Nephron (organoid): Measurements from ENCODE around the gene KRTAP4-8.
"Not testable (repeated sequence)": the region's sequence is repeated elsewhere in the genome, so short reads cannot be mapped to it uniquely, and the experiment has no call there.

Experiments used
- H3K27ac Mint-ChIP-seq, 3 experiments: 2 replicates each; pipeline ENCODE4 v1.8.0; 2020; ENCODE audit warnings: mixed read lengths in 3 of 3, mild to moderate bottlenecking in 2 of 3, moderate library complexity in 1 of 3
- H3K27me3 Mint-ChIP-seq: 2 replicates; pipeline ENCODE4 v1.8.0; 2021; ENCODE audit warnings: low read depth, mild to moderate bottlenecking, moderate library complexity, mixed read lengths
- H3K36me3 Mint-ChIP-seq: 2 replicates; pipeline ENCODE4 v1.8.0; 2020; ENCODE audit warnings: low read depth, mixed read lengths
- H3K4me1 Mint-ChIP-seq: 2 replicates; pipeline ENCODE4 v1.8.0; 2020; ENCODE audit warnings: mixed read lengths
- H3K4me3 Mint-ChIP-seq, 3 experiments: 2 replicates each; pipeline ENCODE4 v1.8.0; 2020; ENCODE audit warnings: mild to moderate bottlenecking in 3 of 3, mixed read lengths in 3 of 3, moderate library complexity in 2 of 3
- H3K9me3 Mint-ChIP-seq: 2 replicates; pipeline ENCODE4 v1.8.0; 2020; ENCODE audit warnings: mixed read lengths
- TF ChIP-seq, protein P1 (sequence below), 3 experiments: fragments of 200-600 bp; sonication (generic); IDR thresholded peaks; one replicate each; pipeline ENCODE4 v1.5.0; 2021; ENCODE audit warnings: antibody characterized with exemption in 3 of 3; ENCODE audit not compliant: unreplicated experiment in 3 of 3

The KRTAP4-8 gene

DNA sequence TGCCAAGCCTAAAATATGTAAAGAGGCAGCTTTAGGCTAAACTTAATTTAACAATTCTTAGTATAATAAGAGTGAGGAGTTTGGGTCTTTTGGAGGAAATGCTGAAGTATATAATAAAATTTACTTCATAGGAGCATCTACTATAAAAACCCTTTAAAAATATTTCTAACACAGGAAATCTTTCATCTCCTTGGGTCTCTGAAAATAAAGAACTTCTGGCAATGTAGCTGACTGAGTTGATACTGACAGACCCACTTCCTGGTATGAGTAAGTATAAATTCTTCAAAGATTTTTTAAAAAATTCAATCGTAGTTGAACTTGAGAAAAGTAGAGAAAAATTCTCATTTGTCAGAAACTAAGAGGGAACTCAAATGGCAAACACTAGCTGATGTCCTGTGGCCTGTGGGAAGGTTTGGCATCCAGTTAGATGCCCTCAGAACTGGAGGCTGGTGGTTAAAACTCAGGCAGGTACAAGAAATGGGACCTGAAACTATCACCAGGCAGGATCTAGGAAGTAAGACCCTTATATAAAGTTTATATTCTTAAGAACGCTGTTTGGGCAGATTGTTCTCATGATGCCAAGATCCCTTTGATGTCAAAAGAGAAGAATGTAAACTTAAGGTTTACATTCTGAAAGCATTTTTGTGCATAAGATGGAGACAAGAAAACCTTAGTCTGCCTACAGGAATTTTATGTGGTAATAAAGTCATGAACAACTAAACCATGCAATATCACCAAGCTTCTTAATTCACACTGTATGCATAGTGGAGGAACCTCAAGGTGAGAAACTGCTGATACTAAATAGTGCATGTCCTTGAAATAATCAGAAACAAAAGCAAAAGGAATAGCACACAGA lies 36.2 kb upstream of the KRTAP4-8 start:
- TF ChIP-seq, protein P1, sequence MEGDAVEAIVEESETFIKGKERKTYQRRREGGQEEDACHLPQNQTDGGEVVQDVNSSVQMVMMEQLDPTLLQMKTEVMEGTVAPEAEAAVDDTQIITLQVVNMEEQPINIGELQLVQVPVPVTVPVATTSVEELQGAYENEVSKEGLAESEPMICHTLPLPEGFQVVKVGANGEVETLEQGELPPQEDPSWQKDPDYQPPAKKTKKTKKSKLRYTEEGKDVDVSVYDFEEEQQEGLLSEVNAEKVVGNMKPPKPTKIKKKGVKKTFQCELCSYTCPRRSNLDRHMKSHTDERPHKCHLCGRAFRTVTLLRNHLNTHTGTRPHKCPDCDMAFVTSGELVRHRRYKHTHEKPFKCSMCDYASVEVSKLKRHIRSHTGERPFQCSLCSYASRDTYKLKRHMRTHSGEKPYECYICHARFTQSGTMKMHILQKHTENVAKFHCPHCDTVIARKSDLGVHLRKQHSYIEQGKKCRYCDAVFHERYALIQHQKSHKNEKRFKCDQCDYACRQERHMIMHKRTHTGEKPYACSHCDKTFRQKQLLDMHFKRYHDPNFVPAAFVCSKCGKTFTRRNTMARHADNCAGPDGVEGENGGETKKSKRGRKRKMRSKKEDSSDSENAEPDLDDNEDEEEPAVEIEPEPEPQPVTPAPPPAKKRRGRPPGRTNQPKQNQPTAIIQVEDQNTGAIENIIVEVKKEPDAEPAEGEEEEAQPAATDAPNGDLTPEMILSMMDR (IDR thresholded peaks at IDR 0.05; ENCODE audit: unreplicated experiment in 3 of 3): no peak
- peaks cover 9% of the 10 kb centered on the region for H3K9me3 Mint-ChIP-seq

DNA sequence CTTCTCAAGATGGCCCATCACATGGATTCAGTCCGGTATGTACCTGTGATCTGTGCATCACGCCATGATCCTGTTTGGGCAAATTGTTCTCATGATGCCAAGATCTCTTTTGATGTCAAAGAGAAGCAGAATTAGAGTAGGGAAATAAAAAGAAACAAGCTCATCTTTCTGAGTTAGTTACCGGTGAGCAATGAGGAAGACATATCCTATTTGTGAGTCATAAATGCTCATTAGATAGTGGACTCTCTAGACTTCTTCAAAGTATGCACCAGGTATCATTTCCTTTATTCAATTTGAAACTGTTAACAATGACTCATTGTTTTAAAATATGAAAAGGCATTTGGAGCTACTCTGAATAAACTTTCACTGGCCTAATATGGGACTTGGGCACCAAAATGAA lies 34.0 kb upstream of the KRTAP4-8 start:
- TF ChIP-seq, protein P1 (IDR thresholded peaks at IDR 0.05; ENCODE audit: unreplicated experiment in 3 of 3): no peak
- Mint-ChIP-seq H3K27me3 (peaks cover 7% of the 10 kb centered on the region), H3K27ac (no peak overlapping the region), H3K4me3 (no peak overlapping the region), H3K4me1 (no peaks in the 10 kb centered on the region), H3K9me3 (no peaks in the 10 kb centered on the region), H3K36me3 (no peaks in the 10 kb centered on the region)

More for the DNA sequence above, 36.2 kb upstream of the KRTAP4-8 start:
- no peak overlapping the region for H3K4me3 Mint-ChIP-seq
- H3K36me3 Mint-ChIP-seq: no peaks in the 10 kb centered on the region
- H3K27me3 Mint-ChIP-seq: peaks cover 7% of the 10 kb centered on the region
- no peaks in the 10 kb centered on the region for H3K4me1 Mint-ChIP-seq
- H3K27ac Mint-ChIP-seq: no peak overlapping the region

DNA sequence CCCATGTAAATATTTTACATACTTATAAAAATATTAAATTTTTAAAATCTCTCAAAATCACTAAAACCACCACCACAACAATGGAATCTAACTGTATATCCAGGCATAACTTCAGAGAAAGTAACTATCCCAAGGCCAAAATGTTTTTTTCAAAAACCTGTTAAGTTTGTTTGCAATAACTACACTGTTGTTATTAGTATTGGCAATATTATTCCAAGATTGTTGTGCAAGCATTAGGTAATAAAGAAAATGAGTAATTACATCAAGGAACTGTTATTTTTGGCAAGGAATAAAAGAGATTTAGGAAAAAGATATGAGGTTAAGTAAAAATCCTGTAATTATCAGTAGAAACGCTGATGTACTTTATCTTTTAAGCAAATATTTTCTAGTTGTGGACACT lies 29.4 kb upstream of the KRTAP4-8 start:
- Mint-ChIP-seq H3K27me3 (peaks cover 12% of the 10 kb centered on the region), H3K4me1 (no peaks in the 10 kb centered on the region), H3K27ac (no peak overlapping the region), H3K36me3 (no peaks in the 10 kb centered on the region), H3K9me3 (peaks cover 3% of the 10 kb centered on the region), H3K4me3 (no peak overlapping the region)
- TF ChIP-seq, protein P1 (IDR thresholded peaks at IDR 0.05; ENCODE audit: unreplicated experiment in 3 of 3): no peak

DNA sequence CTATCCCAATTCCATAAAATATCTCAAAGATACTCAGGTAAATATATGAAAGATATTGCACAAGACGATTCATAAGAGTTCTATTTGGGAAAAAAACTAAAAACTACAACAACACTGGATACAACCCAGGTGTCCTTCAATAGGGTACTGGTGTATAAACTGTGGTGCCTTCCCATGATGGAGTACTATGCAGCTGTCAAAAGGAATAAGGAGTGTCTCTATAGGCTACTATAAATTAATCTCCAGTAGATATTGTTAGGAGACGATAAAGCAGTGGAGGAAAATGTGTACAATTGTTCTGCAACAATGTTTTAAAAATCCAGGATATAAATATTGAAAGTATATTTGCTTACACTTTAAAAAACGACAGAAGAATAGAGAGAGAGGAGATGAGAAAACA lies 28.5 kb upstream of the KRTAP4-8 start:
- H3K9me3 Mint-ChIP-seq: peaks cover 3% of the 10 kb centered on the region
- H3K4me3 Mint-ChIP-seq: no peak overlapping the region
- no peaks in the 10 kb centered on the region for H3K4me1 Mint-ChIP-seq
- peaks cover 11% of the 10 kb centered on the region for H3K27me3 Mint-ChIP-seq
- TF ChIP-seq, protein P1 (IDR thresholded peaks at IDR 0.05; ENCODE audit: unreplicated experiment in 3 of 3): no peak
- no peaks in the 10 kb centered on the region for H3K36me3 Mint-ChIP-seq
- no peak overlapping the region for H3K27ac Mint-ChIP-seq

DNA sequence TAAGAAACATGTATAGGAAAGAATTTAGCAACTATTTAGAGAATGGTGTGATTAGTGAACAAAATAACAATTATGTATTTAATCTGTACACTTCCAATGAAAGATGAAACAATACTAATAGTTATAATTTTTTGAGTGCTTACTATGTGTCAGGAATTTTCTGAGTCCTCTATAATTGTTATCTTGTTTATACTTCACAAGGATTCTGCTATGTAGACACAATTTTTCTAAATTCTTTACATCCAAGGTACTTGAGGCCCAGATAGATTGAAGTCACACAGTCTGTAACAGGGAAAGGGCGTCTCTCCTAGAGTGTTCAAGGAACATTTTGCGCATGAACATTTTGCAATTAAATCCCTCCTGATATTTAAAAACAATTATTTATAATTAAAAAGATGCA lies 27.1 kb upstream of the KRTAP4-8 start:
- Mint-ChIP-seq H3K27ac (no peak overlapping the region), H3K27me3 (peaks cover 9% of the 10 kb centered on the region), H3K9me3 (peaks cover 3% of the 10 kb centered on the region), H3K4me1 (peaks cover 2% of the 10 kb centered on the region), H3K4me3 (no peak overlapping the region), H3K36me3 (no peaks in the 10 kb centered on the region)
- TF ChIP-seq, protein P1 (IDR thresholded peaks at IDR 0.05; ENCODE audit: unreplicated experiment in 3 of 3): no peak

DNA sequence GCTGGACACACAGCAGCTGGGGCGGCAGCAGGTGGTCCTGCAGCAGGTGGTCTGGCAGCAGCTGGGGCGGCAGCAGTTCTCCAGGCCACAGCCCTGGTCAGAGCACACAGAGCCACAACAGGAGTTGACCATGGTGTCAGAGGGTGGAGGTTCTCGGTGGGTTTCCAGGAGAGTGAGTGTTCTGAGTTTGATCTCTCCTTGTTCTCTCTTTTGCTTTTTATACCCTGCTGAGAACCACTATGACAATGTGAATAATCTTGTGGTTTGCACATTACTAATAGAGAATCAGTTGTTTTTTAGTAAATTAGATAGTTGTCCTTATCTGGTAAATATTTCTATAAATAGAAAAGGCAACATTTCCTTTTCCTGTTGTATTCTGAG lies 26.0 kb upstream of the KRTAP4-8 start, which contains the start of gene KRTAP4-12:
TSS of gene KRTAP4-12 (minus strand) at position 192 of the 381 bp plus-strand sequence. CDS start at position 132, 60 bp downstream.
- H3K36me3 Mint-ChIP-seq, H3K4me1 Mint-ChIP-seq, H3K9me3 Mint-ChIP-seq, H3K27ac Mint-ChIP-seq, H3K4me3 Mint-ChIP-seq, H3K27me3 Mint-ChIP-seq: not testable (repeated sequence)

DNA sequence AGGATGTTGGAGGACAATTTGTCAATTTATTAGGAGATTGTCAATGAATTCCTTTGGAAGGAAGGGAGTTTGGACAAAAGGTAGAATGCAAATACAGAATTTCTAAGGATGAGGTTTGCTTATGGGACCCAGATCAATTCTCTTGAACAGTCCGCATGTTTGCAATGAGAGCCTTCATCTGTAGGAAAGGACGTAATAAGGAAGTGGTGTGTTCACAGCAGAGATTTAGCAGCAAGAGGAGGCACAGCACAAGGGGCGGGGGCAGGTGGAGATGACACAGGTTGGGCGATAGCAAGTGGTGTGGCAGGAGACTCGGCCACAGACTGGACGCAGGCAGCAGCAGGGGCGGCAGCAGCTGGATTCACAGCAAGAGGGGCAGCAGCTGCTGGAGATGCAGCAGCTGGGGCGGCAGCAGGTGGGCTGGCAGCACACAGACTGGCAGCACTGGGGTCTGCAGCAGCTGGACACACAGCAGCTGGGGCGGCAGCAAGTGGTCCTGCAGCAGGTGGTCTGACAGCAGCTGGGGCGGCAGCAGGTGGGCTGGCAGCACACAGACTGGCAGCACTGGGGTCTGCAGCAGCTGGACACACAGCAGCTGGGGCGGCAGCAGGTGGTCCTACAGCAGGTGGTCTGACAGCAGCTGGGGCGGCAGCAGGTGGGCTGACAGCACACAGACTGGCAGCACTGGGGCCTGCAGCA lies 25.5 kb upstream of the KRTAP4-8 start:
- H3K4me1 Mint-ChIP-seq, H3K36me3 Mint-ChIP-seq, H3K4me3 Mint-ChIP-seq, H3K9me3 Mint-ChIP-seq, H3K27me3 Mint-ChIP-seq, H3K27ac Mint-ChIP-seq: not testable (repeated sequence)
